PC-9 (cell line): ENCODE measurements around the gene DENND5A.

Experiments
- CTCF ChIP-seq: fragments of 200-600 bp; sonication (generic); conservative IDR thresholded peaks from 2 replicates; pipeline ENCODE4 v1.6.1; 2017; ENCODE audit warnings: mixed run types, antibody characterized with exemption, mild to moderate bottlenecking, moderate library complexity
- EZH2 ChIP-seq: fragments of 200-600 bp; sonication (generic); IDR thresholded peaks from 2 replicates; pipeline ENCODE4 v1.8.0; 2017; ENCODE audit warnings: antibody characterized with exemption, low read depth

GRCh38 chr11:9137293-9138132 is 127.6 kb downstream of the DENND5A start:
- no peak for TF ChIP-seq EZH2
- peak; percentile 92 for TF ChIP-seq CTCF
